DND-41 (cell line): Measurements from ENCODE around the gene CPNE9.

Experiments
- ATAC-seq: fragments of 200-7000 bp; cut with Tn5 transposase; 3 replicates; pipeline ENCODE4 v1.9.1; 2021; ENCODE audit warnings: low read depth; ENCODE audit not compliant: insufficient read depth
- DNase-seq: peaks from one replicate; pipeline ENCODE4 v3.0.0-alpha.2; 2020
- H2AFZ ChIP-seq: 2 replicates; pipeline ENCODE4 v1.6.0; 2012; ENCODE audit warnings: low read depth, low read length
- H3K27ac ChIP-seq: 2 replicates; pipeline ENCODE4 v1.5.1; 2012; ENCODE audit warnings: low read length, inconsistent platforms
- H3K27me3 ChIP-seq: fragments of 200-600 bp; sonication (generic); 2 replicates; pipeline ENCODE4 v1.6.0; 2012; ENCODE audit warnings: low read length, mild to moderate bottlenecking, inconsistent platforms; ENCODE audit not compliant: insufficient read depth, poor library complexity
- H3K36me3 ChIP-seq: 2 replicates; pipeline ENCODE4 v1.5.1; 2012; ENCODE audit warnings: low read length, inconsistent platforms; ENCODE audit not compliant: insufficient read depth
- H3K4me1 ChIP-seq: 2 replicates; pipeline ENCODE4 v1.5.1; 2012; ENCODE audit warnings: mild to moderate bottlenecking, low read length; ENCODE audit not compliant: insufficient read depth
- H3K4me2 ChIP-seq: 2 replicates; pipeline ENCODE4 v1.6.0; 2012; ENCODE audit warnings: mild to moderate bottlenecking, moderate library complexity, low read length, inconsistent platforms; ENCODE audit not compliant: insufficient read depth
- H3K4me3 ChIP-seq, 2 experiments: fragments of 200-600 bp in 1 of 2; shearing (Covaris generic) in 1 of 2; 2 replicates each; pipeline ENCODE4 v1.5.1; 2012 to 2016; ENCODE audit warnings: inconsistent platforms in 2 of 2, low read length in 2 of 2, mild to moderate bottlenecking in 2 of 2, low read depth in 1 of 2, moderate library complexity in 1 of 2
- H3K79me2 ChIP-seq: 2 replicates; pipeline ENCODE4 v1.6.0; 2012; ENCODE audit warnings: low read length, inconsistent platforms; ENCODE audit not compliant: insufficient read depth
- H3K9ac ChIP-seq: 2 replicates; pipeline ENCODE4 v1.6.0; 2012; ENCODE audit warnings: low read depth, mild to moderate bottlenecking, inconsistent platforms, low read length, moderate library complexity
- H3K9me3 ChIP-seq: 2 replicates; pipeline ENCODE4 v1.5.1; 2012; ENCODE audit warnings: low read length, moderate library complexity, mild to moderate bottlenecking, inconsistent platforms; ENCODE audit not compliant: insufficient read depth, severe bottlenecking
- H4K20me1 ChIP-seq: 2 replicates; pipeline ENCODE4 v1.6.0; 2012; ENCODE audit warnings: low read length; ENCODE audit not compliant: insufficient read depth
- CTCF ChIP-seq: IDR thresholded peaks from 2 replicates; pipeline ENCODE4 v1.5.1; 2012; ENCODE audit warnings: borderline replicate concordance, low read length, moderate library complexity, mild to moderate bottlenecking; ENCODE audit not compliant: poor library complexity, severe bottlenecking; ENCODE audit errors: extremely low read depth
- EZH2 ChIP-seq: IDR thresholded peaks from 3 replicates; pipeline ENCODE4 v1.6.1; 2012; ENCODE audit warnings: borderline replicate concordance, low read depth, mild to moderate bottlenecking, moderate library complexity, low read length, inconsistent platforms; ENCODE audit not compliant: severe bottlenecking

Gene CPNE9

GRCh38 chr3:9730657-9731205 lies 27.1 kb downstream of the CPNE9 start:
- H3K4me3 ChIP-seq: peak overlapping the region; percentile 41 to 63; a peak in 3 of 4 replicates
- peaks cover 30% of the 10 kb centered on the region for H3K36me3 ChIP-seq
- no peaks in the 10 kb centered on the region for H3K9me3 ChIP-seq
- H2AFZ ChIP-seq: peak overlapping the region; percentile 70
- peak overlapping the region; percentile 74 for H3K27ac ChIP-seq
- H3K9ac ChIP-seq: peak overlapping the region; percentile 35
- H3K4me1 ChIP-seq: peaks cover 38% of the 10 kb centered on the region
- H3K4me2 ChIP-seq: peak overlapping the region; percentile 80
- DNase-seq (no peak), ATAC-seq (peak; percentile 67)
- H3K79me2 ChIP-seq: peaks cover 42% of the 10 kb centered on the region
- TF ChIP-seq EZH2 (no peak), CTCF (no peak)
- peaks cover 28% of the 10 kb centered on the region for H4K20me1 ChIP-seq
- H3K27me3 ChIP-seq: no peaks in the 10 kb centered on the region

GRCh38 chr3:9731206-9732079 lies 27.8 kb downstream of the CPNE9 start, which contains the start of gene BRPF1:
TSS of gene BRPF1 (plus strand) at chr3:9731735. CDS start at chr3:9734141, 2,406 bp downstream.
- TF ChIP-seq EZH2 (no peak), CTCF (peak; percentile 21)
- Histone ChIP-seq H3K79me2 (peaks cover 46% of the 10 kb centered on the region), H3K4me3 (peak within 1 kb of the TSS; percentile 84 to 88), H3K27ac (peak within 1 kb of the TSS; percentile 100), H3K9me3 (no peaks in the 10 kb centered on the region), H3K36me3 (peaks cover 36% of the 10 kb centered on the region), H3K4me2 (peak within 1 kb of the TSS; percentile 95), H4K20me1 (peaks cover 31% of the 10 kb centered on the region), H3K4me1 (peaks cover 38% of the 10 kb centered on the region), H3K27me3 (no peaks in the 10 kb centered on the region), H3K9ac (peak within 1 kb of the TSS; percentile 96), H2AFZ (peak within 1 kb of the TSS; percentile 98)
- DNase-seq (peak; percentile 100), ATAC-seq (peak; percentile 95)

GRCh38 chr3:9732080-9732739 lies 28.6 kb downstream of the CPNE9 start:
- Histone ChIP-seq H3K9me3 (no peaks in the 10 kb centered on the region), H3K4me3 (peak overlapping the region; percentile 84 to 88), H3K9ac (peak overlapping the region; percentile 96), H4K20me1 (peaks cover 37% of the 10 kb centered on the region), H3K27me3 (no peaks in the 10 kb centered on the region), H3K4me2 (peak overlapping the region; percentile 95), H3K27ac (peak overlapping the region; percentile 100), H3K36me3 (peaks cover 44% of the 10 kb centered on the region), H3K79me2 (peaks cover 53% of the 10 kb centered on the region), H2AFZ (peak overlapping the region; percentile 98), H3K4me1 (peaks cover 38% of the 10 kb centered on the region)
- ATAC-seq: peak; percentile 15
- peak; percentile 71 for DNase-seq
- TF ChIP-seq EZH2 (no peak), CTCF (no peak)
